Cardiac muscle cell (in vitro differentiated cells and primary cell): ENCODE measurements around the gene RTL10. TPM values are rescaled to one million over a fixed set of nuclear protein-coding genes. Genes with fewer than 3 reads are reported as not detected.

Source experiments
- DNase-seq, 2 donors: peaks; one replicate each; pipeline versions ENCODE4 v3.0.0 to v3.0.0-alpha.2; 2010 to 2017; ENCODE audit warnings: low read depth in 1 of 2, low spot score in 1 of 2
- H3K27ac ChIP-seq: fragments of 200-600 bp; sonication (generic); 2 replicates; pipeline ENCODE4 v1.5.1; 2016
- H3K27me3 ChIP-seq: fragments of 200-600 bp; sonication (generic); 2 replicates; pipeline ENCODE4 v1.6.0; 2016; ENCODE audit warnings: control low read depth
- H3K36me3 ChIP-seq: fragments of 200-600 bp; sonication (generic); 2 replicates; pipeline ENCODE4 v1.5.1; 2016; ENCODE audit warnings: control low read depth
- H3K4me1 ChIP-seq: fragments of 200-600 bp; sonication (generic); 2 replicates; pipeline ENCODE4 v1.8.1; 2017; ENCODE audit warnings: low read depth, mild to moderate bottlenecking, mixed run types
- H3K4me3 ChIP-seq: fragments of 200-600 bp; sonication (generic); 2 replicates; pipeline ENCODE4 v1.5.1; 2016; ENCODE audit warnings: mild to moderate bottlenecking
- H3K9me3 ChIP-seq: fragments of 200-600 bp; sonication (generic); 2 replicates; pipeline ENCODE4 v1.5.1; 2017; ENCODE audit warnings: low read depth, mild to moderate bottlenecking, control low read depth
- polyA plus RNA-seq: library from polyadenylated mRNA; unstranded; fragments of >200 nt; fragmentation: Nextera tagmentation; extraction: Ambion mirVana; gene quantifications from 2 replicates; pipeline ENCODE4 v1.2.1, GENCODE V29; 2016
- total RNA-seq: library from RNA; depleted of rRNA; stranded (reverse); fragments of >200 nt; gene quantifications from 2 replicates; pipeline ENCODE4 v1.2.3, GENCODE V29; 2016
- TF ChIP-seq, protein P1 (sequence below): IDR thresholded peaks from 2 replicates; pipeline ENCODE4 v1.5.1; 2012; ENCODE audit warnings: low read depth, mild to moderate bottlenecking, low read length

RTL10 gene, protein sequence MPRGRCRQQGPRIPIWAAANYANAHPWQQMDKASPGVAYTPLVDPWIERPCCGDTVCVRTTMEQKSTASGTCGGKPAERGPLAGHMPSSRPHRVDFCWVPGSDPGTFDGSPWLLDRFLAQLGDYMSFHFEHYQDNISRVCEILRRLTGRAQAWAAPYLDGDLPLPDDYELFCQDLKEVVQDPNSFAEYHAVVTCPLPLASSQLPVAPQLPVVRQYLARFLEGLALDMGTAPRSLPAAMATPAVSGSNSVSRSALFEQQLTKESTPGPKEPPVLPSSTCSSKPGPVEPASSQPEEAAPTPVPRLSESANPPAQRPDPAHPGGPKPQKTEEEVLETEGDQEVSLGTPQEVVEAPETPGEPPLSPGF
- total RNA-seq (19.2 and 20.9 TPM in 2 replicates), polyA plus RNA-seq (11.9 and 15.7 TPM in 2 replicates)

DNA sequence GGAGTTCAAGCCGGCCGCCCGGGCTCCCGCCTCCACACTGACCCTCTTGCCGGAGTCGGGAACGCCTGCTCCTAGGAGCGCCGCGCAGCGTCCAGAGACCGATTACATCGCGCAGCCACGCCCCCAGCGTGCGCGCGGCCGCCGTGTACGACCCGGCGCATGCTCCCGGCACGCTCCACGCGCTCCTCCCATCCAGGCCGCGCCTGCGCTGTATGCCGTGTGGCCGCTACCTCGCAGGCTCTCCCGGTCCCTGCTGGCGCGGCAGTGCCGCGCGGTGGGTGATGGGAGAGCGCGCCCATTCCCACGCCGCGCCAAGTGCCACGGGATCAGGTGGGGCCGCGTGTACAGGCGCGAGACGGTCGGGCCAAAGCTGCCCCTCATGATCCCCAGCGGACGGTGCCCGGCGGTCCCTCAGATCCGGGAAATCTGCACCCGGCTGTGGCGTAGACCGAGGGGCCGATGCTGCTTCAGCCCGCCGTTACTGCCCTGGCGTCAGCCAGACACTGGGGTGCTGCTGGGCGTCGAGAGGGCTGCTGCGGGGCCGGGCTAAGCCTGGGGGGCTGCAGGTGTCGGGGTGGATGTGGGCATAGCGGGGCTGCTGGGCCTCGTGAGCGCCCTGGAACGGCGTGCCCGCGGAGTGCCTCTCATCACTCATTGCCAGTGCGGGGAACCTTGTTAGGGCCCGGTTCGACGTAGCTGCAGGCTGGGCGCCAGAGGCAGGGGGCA lies at the start of gene RTL10, which contains the start of gene GNB1L:
Gene RTL10, minus strand, starts transcription at position 97 of the 726 bp plus-strand sequence. CDS start 2,613 bp downstream, outside the sequence.
Gene GNB1L, minus strand, starts transcription at position 97 of the 726 bp plus-strand sequence. CDS start 33,519 bp downstream, outside the sequence.
- H3K36me3 ChIP-seq, result peaks cover 10% of the 10 kb centered on the region
- H3K4me1 ChIP-seq, result peaks cover 8% of the 10 kb centered on the region
- TF ChIP-seq, protein P1, sequence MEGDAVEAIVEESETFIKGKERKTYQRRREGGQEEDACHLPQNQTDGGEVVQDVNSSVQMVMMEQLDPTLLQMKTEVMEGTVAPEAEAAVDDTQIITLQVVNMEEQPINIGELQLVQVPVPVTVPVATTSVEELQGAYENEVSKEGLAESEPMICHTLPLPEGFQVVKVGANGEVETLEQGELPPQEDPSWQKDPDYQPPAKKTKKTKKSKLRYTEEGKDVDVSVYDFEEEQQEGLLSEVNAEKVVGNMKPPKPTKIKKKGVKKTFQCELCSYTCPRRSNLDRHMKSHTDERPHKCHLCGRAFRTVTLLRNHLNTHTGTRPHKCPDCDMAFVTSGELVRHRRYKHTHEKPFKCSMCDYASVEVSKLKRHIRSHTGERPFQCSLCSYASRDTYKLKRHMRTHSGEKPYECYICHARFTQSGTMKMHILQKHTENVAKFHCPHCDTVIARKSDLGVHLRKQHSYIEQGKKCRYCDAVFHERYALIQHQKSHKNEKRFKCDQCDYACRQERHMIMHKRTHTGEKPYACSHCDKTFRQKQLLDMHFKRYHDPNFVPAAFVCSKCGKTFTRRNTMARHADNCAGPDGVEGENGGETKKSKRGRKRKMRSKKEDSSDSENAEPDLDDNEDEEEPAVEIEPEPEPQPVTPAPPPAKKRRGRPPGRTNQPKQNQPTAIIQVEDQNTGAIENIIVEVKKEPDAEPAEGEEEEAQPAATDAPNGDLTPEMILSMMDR, result peak; percentile 14
- no peaks in the 10 kb centered on the region for H3K9me3 ChIP-seq
- H3K27me3 ChIP-seq, result no peaks in the 10 kb centered on the region
- H3K27ac ChIP-seq, result peak within 1 kb of the TSS; percentile 91
- peak within 1 kb of the TSS; percentile 80 for H3K4me3 ChIP-seq
- DNase-seq, result peak; percentile 98 to 99

DNA sequence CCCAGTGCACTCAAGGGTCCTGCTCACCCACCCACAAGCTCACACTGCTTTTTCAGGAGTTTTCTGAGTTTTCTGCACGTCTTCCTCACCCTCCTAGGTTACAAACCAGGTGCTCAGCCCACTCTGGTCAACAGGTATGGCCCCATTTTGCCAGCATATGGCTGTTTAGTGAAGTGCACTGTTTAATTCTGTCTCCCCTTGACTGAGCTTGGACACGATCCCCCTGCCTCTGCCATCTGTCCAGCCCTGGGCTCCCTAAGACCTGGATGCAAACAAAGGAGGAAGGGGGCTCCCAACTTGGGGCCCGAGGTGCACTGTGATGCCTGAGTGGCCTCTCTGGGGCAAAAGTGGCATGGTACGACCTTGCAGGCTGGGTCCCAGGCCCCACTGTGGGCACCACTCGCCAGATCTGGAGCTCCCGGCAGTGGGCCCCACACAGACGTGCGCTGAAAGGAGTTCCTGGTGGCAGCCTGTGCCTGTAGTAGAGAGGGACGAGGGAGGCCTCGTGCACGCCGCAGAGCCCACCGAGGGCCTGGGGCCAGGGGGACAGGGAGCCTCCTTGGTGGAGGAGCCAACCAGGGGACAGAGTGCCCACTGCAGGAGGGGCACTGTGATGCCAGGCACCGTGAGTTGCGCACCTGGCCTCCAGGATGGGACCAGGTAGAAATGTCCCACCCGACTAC lies 49.6 kb upstream of the RTL10 start:
- H3K9me3 ChIP-seq, result no peaks in the 10 kb centered on the region
- no peak overlapping the region for H3K27ac ChIP-seq
- no peaks in the 10 kb centered on the region for H3K27me3 ChIP-seq
- TF ChIP-seq, protein P1, result no peak
- peaks cover 11% of the 10 kb centered on the region for H3K4me1 ChIP-seq
- no peaks in the 10 kb centered on the region for H3K36me3 ChIP-seq
- H3K4me3 ChIP-seq, result no peak overlapping the region
- no peak for DNase-seq

DNA sequence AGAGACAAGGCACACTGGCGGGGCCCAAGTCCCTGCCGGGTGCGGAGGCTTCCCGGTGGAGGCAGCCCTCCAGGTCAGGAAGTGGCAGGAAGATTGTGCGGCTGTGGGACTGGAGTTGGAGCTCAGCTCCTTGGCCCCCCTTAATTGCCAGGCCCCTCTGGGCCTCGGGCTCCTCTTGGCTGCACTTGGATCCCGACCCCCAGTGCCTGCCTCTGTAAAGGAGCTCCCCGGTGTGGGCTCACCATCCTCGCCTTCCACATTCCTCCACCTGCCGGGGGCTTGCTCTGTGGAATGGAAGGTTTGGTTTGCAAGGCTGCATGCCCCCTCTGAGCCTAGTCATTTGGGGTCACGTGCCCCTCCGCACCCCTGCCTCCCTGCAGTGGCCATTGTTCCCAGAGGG lies 48.8 kb upstream of the RTL10 start:
- Histone ChIP-seq H3K27ac (no peak overlapping the region), H3K4me3 (no peak overlapping the region), H3K9me3 (no peaks in the 10 kb centered on the region), H3K27me3 (no peaks in the 10 kb centered on the region), H3K4me1 (peaks cover 11% of the 10 kb centered on the region), H3K36me3 (no peaks in the 10 kb centered on the region)
- no peak for DNase-seq
- TF ChIP-seq, protein P1, result no peak

DNA sequence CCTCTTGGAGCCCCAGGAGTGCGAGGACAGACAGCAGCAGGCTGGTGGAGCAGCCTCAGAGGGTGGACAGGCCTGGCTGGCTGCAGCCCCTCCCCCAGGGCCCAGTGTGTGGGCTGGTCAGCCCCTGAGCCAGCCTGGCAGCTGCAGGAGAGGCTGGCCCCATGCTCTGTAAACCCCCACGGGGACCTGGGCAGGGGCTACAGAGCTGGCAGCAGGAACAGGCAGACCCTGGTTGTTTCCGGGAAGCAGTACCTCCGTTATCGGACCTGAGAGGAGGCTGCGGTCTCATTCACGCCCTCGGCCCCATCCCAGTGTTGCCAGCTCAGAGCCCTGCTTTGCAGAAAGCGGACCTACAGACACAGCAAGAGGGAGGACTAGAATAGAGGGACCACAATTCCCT lies 48.4 kb upstream of the RTL10 start:
- peak in 1 of 2 donors; percentile 66 for DNase-seq
- TF ChIP-seq, protein P1, result no peak
- H3K9me3 ChIP-seq, result no peaks in the 10 kb centered on the region
- peaks cover 11% of the 10 kb centered on the region for H3K4me1 ChIP-seq
- H3K4me3 ChIP-seq, result no peak overlapping the region
- no peak overlapping the region for H3K27ac ChIP-seq
- no peaks in the 10 kb centered on the region for H3K36me3 ChIP-seq
- H3K27me3 ChIP-seq, result no peaks in the 10 kb centered on the region

DNA sequence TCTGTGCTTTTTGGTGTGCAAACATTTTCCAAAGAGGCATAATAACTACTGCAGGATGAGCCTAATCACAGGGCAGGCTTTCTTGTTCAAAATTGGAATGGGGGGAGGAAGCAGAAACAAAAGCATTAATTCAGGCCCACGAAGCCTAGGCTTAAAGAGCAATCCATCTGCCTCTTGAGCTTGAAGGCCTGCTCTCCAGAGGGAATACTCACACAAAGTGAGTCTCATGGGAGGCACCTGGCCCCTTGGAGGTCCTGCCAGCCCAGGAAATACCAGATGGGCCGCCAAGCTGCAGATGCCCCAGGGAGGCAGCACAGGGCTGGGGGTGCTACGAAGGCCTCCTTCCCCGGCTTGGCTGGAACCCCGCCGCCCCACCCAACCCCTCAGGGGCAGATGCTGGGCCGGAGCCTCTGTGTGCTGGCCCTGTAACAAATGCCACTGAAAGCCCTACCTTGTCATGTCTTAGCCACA lies 47.6 kb upstream of the RTL10 start:
- H3K27me3 ChIP-seq, result no peaks in the 10 kb centered on the region
- no peaks in the 10 kb centered on the region for H3K36me3 ChIP-seq
- no peak overlapping the region for H3K4me3 ChIP-seq
- no peak for DNase-seq
- H3K9me3 ChIP-seq, result no peaks in the 10 kb centered on the region
- no peak overlapping the region for H3K27ac ChIP-seq
- TF ChIP-seq, protein P1, result no peak
- peaks cover 17% of the 10 kb centered on the region for H3K4me1 ChIP-seq
